ENCODE data around the gene SRGAP2C. TPM values are rescaled to one million over a fixed set of nuclear protein-coding genes. Genes with fewer than 3 reads are reported as not detected.
"Not testable (repeated sequence)": the region's sequence is repeated elsewhere in the genome, so short reads cannot be mapped to it uniquely, and the experiment has no call there.

The SRGAP2C gene
- total RNA-seq, 1 experiment from 2014 or later = 67.6 TPM

GRCh38 chr1:121343311-121343906 lies 158.6 kb downstream of the SRGAP2C start:
- H3K4me1 Mint-ChIP-seq; DNase-seq (ENCODE audit: low spot score); H3K4me3 Mint-ChIP-seq; POLR2A ChIA-PET; H3K27ac Mint-ChIP-seq; CTCF ChIA-PET; H3K27me3 Mint-ChIP-seq (ENCODE audit: low read depth); H3K9me3 Mint-ChIP-seq; H3K36me3 Mint-ChIP-seq: not testable (repeated sequence)
- peak; percentile 36; the same call in 1 of the 2 replicates for ATAC-seq

- H3K36me3 Mint-ChIP-seq; H3K27ac Mint-ChIP-seq; H3K4me1 Mint-ChIP-seq; H3K4me3 Mint-ChIP-seq; POLR2A ChIA-PET; CTCF ChIA-PET; H3K27me3 Mint-ChIP-seq (ENCODE audit: low read depth); H3K9me3 Mint-ChIP-seq; DNase-seq (ENCODE audit: low spot score); ATAC-seq: not testable (repeated sequence)
Observed at GRCh38 chr1:121344355-121344754, 159.6 kb downstream of the SRGAP2C start.

- H3K9me3 Mint-ChIP-seq; H3K36me3 Mint-ChIP-seq; H3K4me1 Mint-ChIP-seq; DNase-seq (ENCODE audit: low spot score); H3K4me3 Mint-ChIP-seq; H3K27ac Mint-ChIP-seq; ATAC-seq; CTCF ChIA-PET; POLR2A ChIA-PET; H3K27me3 Mint-ChIP-seq (ENCODE audit: low read depth): not testable (repeated sequence)
Observed at GRCh38 chr1:121346654-121347053, 161.9 kb downstream of the SRGAP2C start.

GRCh38 chr1:121347476-121347875 lies 162.7 kb downstream of the SRGAP2C start:
- H3K27me3 Mint-ChIP-seq (ENCODE audit: low read depth); H3K27ac Mint-ChIP-seq; H3K4me3 Mint-ChIP-seq; H3K9me3 Mint-ChIP-seq; H3K4me1 Mint-ChIP-seq; POLR2A ChIA-PET; CTCF ChIA-PET; H3K36me3 Mint-ChIP-seq; DNase-seq (ENCODE audit: low spot score); ATAC-seq: not testable (repeated sequence)

GRCh38 chr1:121348115-121348514 lies 163.3 kb downstream of the SRGAP2C start:
- POLR2A ChIA-PET; H3K27me3 Mint-ChIP-seq (ENCODE audit: low read depth); H3K36me3 Mint-ChIP-seq; H3K27ac Mint-ChIP-seq; H3K4me1 Mint-ChIP-seq; ATAC-seq; H3K9me3 Mint-ChIP-seq; H3K4me3 Mint-ChIP-seq; CTCF ChIA-PET; DNase-seq (ENCODE audit: low spot score): not testable (repeated sequence)

- H3K27me3 Mint-ChIP-seq (ENCODE audit: low read depth) = not testable (repeated sequence)
Observed at GRCh38 chr1:121349332-121349967, 164.7 kb downstream of the SRGAP2C start.

GRCh38 chr1:121355711-121356420 lies 171.1 kb downstream of the SRGAP2C start:
- POLR2A ChIA-PET; H3K4me1 Mint-ChIP-seq; CTCF ChIA-PET; H3K27me3 Mint-ChIP-seq (ENCODE audit: low read depth); H3K27ac Mint-ChIP-seq; H3K36me3 Mint-ChIP-seq; DNase-seq (ENCODE audit: low spot score); H3K9me3 Mint-ChIP-seq; H3K4me3 Mint-ChIP-seq: not testable (repeated sequence)
- peak; percentile 32 for ATAC-seq

More at GRCh38 chr1:121349332-121349967, 164.7 kb downstream of the SRGAP2C start:
- H3K36me3 Mint-ChIP-seq; ATAC-seq; H3K9me3 Mint-ChIP-seq; POLR2A ChIA-PET; DNase-seq (ENCODE audit: low spot score); H3K4me3 Mint-ChIP-seq; CTCF ChIA-PET; H3K4me1 Mint-ChIP-seq; H3K27ac Mint-ChIP-seq: not testable (repeated sequence)

- H3K36me3 Mint-ChIP-seq; CTCF ChIA-PET; H3K27ac Mint-ChIP-seq; H3K4me3 Mint-ChIP-seq; POLR2A ChIA-PET; H3K4me1 Mint-ChIP-seq; DNase-seq (ENCODE audit: low spot score); H3K9me3 Mint-ChIP-seq; H3K27me3 Mint-ChIP-seq (ENCODE audit: low read depth); ATAC-seq: not testable (repeated sequence)
Observed at GRCh38 chr1:121356819-121357218, 172.0 kb downstream of the SRGAP2C start.

- H3K4me3 Mint-ChIP-seq; H3K27me3 Mint-ChIP-seq (ENCODE audit: low read depth); ATAC-seq; H3K27ac Mint-ChIP-seq; DNase-seq (ENCODE audit: low spot score); H3K9me3 Mint-ChIP-seq; POLR2A ChIA-PET; H3K36me3 Mint-ChIP-seq; CTCF ChIA-PET; H3K4me1 Mint-ChIP-seq: not testable (repeated sequence)
Observed at GRCh38 chr1:121360531-121360930, 175.8 kb downstream of the SRGAP2C start.

- POLR2A ChIA-PET; CTCF ChIA-PET; H3K4me3 Mint-ChIP-seq; H3K27ac Mint-ChIP-seq; H3K27me3 Mint-ChIP-seq (ENCODE audit: low read depth); H3K36me3 Mint-ChIP-seq; H3K4me1 Mint-ChIP-seq; H3K9me3 Mint-ChIP-seq; DNase-seq (ENCODE audit: low spot score): not testable (repeated sequence)
- peak; percentile 87 for ATAC-seq
Observed at GRCh38 chr1:121361451-121362233, 176.9 kb downstream of the SRGAP2C start.

- POLR2A ChIA-PET; H3K9me3 Mint-ChIP-seq; H3K27ac Mint-ChIP-seq; DNase-seq (ENCODE audit: low spot score); H3K4me3 Mint-ChIP-seq; H3K4me1 Mint-ChIP-seq; CTCF ChIA-PET; H3K27me3 Mint-ChIP-seq (ENCODE audit: low read depth); H3K36me3 Mint-ChIP-seq: not testable (repeated sequence)
- ATAC-seq = peak; percentile 43
Observed at GRCh38 chr1:121362234-121362883, 177.6 kb downstream of the SRGAP2C start.

- H3K36me3 Mint-ChIP-seq; H3K4me3 Mint-ChIP-seq; CTCF ChIA-PET; POLR2A ChIA-PET; ATAC-seq; H3K4me1 Mint-ChIP-seq; DNase-seq (ENCODE audit: low spot score); H3K27ac Mint-ChIP-seq; H3K27me3 Mint-ChIP-seq (ENCODE audit: low read depth); H3K9me3 Mint-ChIP-seq: not testable (repeated sequence)
Observed at GRCh38 chr1:121365316-121365715, 180.5 kb downstream of the SRGAP2C start.

Data from WTC11 (cell line).